Endothelial cell of umbilical vein (primary cell): ENCODE measurements around the gene VANGL1. TPM values are rescaled to one million over a fixed set of nuclear protein-coding genes. Genes with fewer than 3 reads are reported as not detected.

Source experiments
- BruUV-seq: library from RNA; stranded (reverse); fragments of 400-500 nt; replicated peaks from 2 replicates; lab custom pipeline; 2021; lab: Mats Ljungman, UMichigan
- CTCF ChIA-PET: fragments of 300-600, 350-600 bp; sonication (Branson Sonifier 250); formaldehyde crosslinking; loops from one replicate; lab custom pipeline; 2021; ENCODE audit warnings: antibody characterized with exemption, inconsistent platforms; lab: Charles Lee
- POLR2A ChIA-PET: fragments of 300-600, 350-600 bp; sonication (Branson Sonifier 250); formaldehyde crosslinking; loops from one replicate; lab custom pipeline; 2021; ENCODE audit warnings: antibody characterized with exemption, inconsistent platforms; lab: Charles Lee
- DNase-seq: peaks from one replicate; pipeline ENCODE4 v3.0.0-alpha.2; 2011; ENCODE audit warnings: low read depth, low spot score
- FAIRE-seq: peaks from 2 replicates; lab custom pipeline; 2011; peaks lifted over from hg19 to GRCh38; lab: Jason Lieb, UNC
- H2AFZ ChIP-seq: 2 replicates; pipeline ENCODE4 v1.6.0; 2012; ENCODE audit warnings: low read depth, low read length, control low read depth, inconsistent platforms
- H3K27ac ChIP-seq: 2 replicates; pipeline ENCODE4 v1.5.1; 2011; ENCODE audit warnings: low read depth, mild to moderate bottlenecking, control low read depth, low read length, moderate library complexity; ENCODE audit not compliant: insufficient read depth
- H3K27me3 ChIP-seq, 2 experiments: 2 replicates each; pipeline versions ENCODE4 v1.6.0 to v1.6.1; 2011; ENCODE audit warnings: low read length in 2 of 2, mixed read lengths in 1 of 2; ENCODE audit not compliant: control insufficient read depth in 2 of 2, insufficient read depth in 2 of 2
- H3K36me3 ChIP-seq, 2 experiments: 2 replicates in 1 of 2; 3 replicates in 1 of 2; pipeline ENCODE4 v1.5.1; 2011; ENCODE audit warnings: low read length in 2 of 2, mild to moderate bottlenecking in 1 of 2, moderate library complexity in 1 of 2; ENCODE audit not compliant: control insufficient read depth in 2 of 2, insufficient read depth in 2 of 2; ENCODE audit errors: extremely low read depth in 1 of 2
- H3K4me1 ChIP-seq: 3 replicates; pipeline ENCODE4 v1.5.1; 2011; ENCODE audit warnings: mild to moderate bottlenecking, low read length; ENCODE audit not compliant: control insufficient read depth, insufficient read depth; ENCODE audit errors: extremely low read depth
- H3K4me2 ChIP-seq: 2 replicates; pipeline ENCODE4 v1.6.1; 2011; ENCODE audit warnings: low read length, control low read depth, mixed read lengths; ENCODE audit not compliant: insufficient read depth
- H3K4me3 ChIP-seq, 3 experiments: fragments of 200-600 bp in 1 of 3; sonication (generic), shearing (Covaris generic) in 1 of 3; replicated peaks in 1 of 3; 2 replicates each; pipeline ENCODE4 v1.5.1; 2011 to 2016; ENCODE audit warnings: control low read depth in 3 of 3, low read length in 3 of 3, mild to moderate bottlenecking in 2 of 3, inconsistent platforms in 1 of 3, low read depth in 1 of 3, moderate library complexity in 1 of 3; ENCODE audit not compliant: insufficient read depth in 1 of 3
- H3K79me2 ChIP-seq: 2 replicates; pipeline ENCODE4 v1.6.0; 2012; ENCODE audit warnings: low read length, inconsistent platforms; ENCODE audit not compliant: control insufficient read depth, insufficient read depth
- H3K9ac ChIP-seq: replicated peaks from 2 replicates; pipeline ENCODE3; 2011; ENCODE audit warnings: low read length, control low read depth; ENCODE audit not compliant: insufficient read depth; ENCODE audit errors: extremely low read depth
- H3K9me1 ChIP-seq: replicated peaks from 3 replicates; pipeline ENCODE4 v1.6.0; 2011; ENCODE audit warnings: mild to moderate bottlenecking, low read length; ENCODE audit not compliant: control insufficient read depth, insufficient read depth; ENCODE audit errors: extremely low read depth
- H3K9me3 ChIP-seq: replicated peaks from 2 replicates; pipeline ENCODE4 v1.5.1; 2012; ENCODE audit warnings: low read length, inconsistent platforms; ENCODE audit not compliant: control insufficient read depth, insufficient read depth
- H4K20me1 ChIP-seq: replicated peaks from 2 replicates; pipeline ENCODE3; 2011; ENCODE audit warnings: mild to moderate bottlenecking, low read length; ENCODE audit not compliant: control insufficient read depth, insufficient read depth; ENCODE audit errors: extremely low read depth
- CTCF ChIP-seq, 2 donors: IDR thresholded peaks; 1 replicate in 1 of 2; 2 replicates in 1 of 2; pipeline ENCODE4 v1.5.1; 2011; ENCODE audit warnings: low read length in 2 of 2, mild to moderate bottlenecking in 2 of 2, moderate library complexity in 2 of 2, control low read depth in 1 of 2, inconsistent platforms in 1 of 2, low read depth in 1 of 2; ENCODE audit not compliant: insufficient read depth in 1 of 2; ENCODE audit errors: extremely low read depth in 1 of 2
- EZH2 ChIP-seq: IDR thresholded peaks from 2 replicates; pipeline ENCODE4 v1.6.1; 2012; ENCODE audit warnings: borderline replicate concordance, low read depth, mild to moderate bottlenecking, moderate library complexity, low read length, inconsistent platforms; ENCODE audit not compliant: severe bottlenecking
- JUN ChIP-seq: IDR thresholded peaks from 2 replicates; pipeline ENCODE4 v1.6.1; 2011; ENCODE audit warnings: borderline replicate concordance, low read depth; ENCODE audit not compliant: insufficient read length, insufficient read depth
- MAX ChIP-seq: IDR thresholded peaks from 2 replicates; pipeline ENCODE4 v1.6.1; 2011; ENCODE audit not compliant: insufficient read depth, insufficient read length
- MYC ChIP-seq: IDR thresholded peaks from one replicate; pipeline ENCODE4 v1.6.1; 2011; ENCODE audit warnings: mild to moderate bottlenecking, low read depth, low read length
- POLR2A ChIP-seq: IDR thresholded peaks from 2 replicates; pipeline ENCODE4 v1.6.1; 2012; ENCODE audit warnings: low read depth, mild to moderate bottlenecking, control low read depth, low read length
- dilution Hi-C: fragments of 300-500 bp; cut with MboI; formaldehyde crosslinking; loops from one replicate; pipeline ENCODE4 v1.15.0; 2019; ENCODE audit warnings: low sequenced_read_pairs; ENCODE audit not compliant: extremely low pct_ligation_motif_present
- intact Hi-C: fragments of 100-400 bp; cut with micrococcal nuclease; formaldehyde crosslinking; loops from one replicate; pipeline ENCODE4 v1.10.0; 2022
- polyA plus RNA-seq, 4 experiments: library from polyadenylated mRNA; depleted of rRNA in 3 of 4; stranded (reverse) in 3 of 4; unstranded in 1 of 4; fragments of >200 nt; gene quantifications; 2 replicates each; pipeline versions ENCODE4 v1.2.1 to v1.2.3, GENCODE V29; 2011 to 2012; ENCODE audit warnings: missing spikeins in 1 of 4
- total RNA-seq: library from RNA; stranded (reverse); gene quantifications from 2 replicates; pipeline ENCODE4 v1.2.3, GENCODE V29; 2021

The VANGL1 gene
- total and polyA plus RNA-seq, 2 donors (not counting 3 experiments of a cell fraction or from before 2014, with no cell fraction given) = 15.0 to 24.8 TPM

GRCh38 chr1:115658646-115659045, 16.9 kb downstream of the VANGL1 start:
- Histone ChIP-seq H3K4me3 (no peak overlapping the region), H3K27me3 (no peaks in the 10 kb centered on the region), H3K4me2 (no peak overlapping the region), H3K4me1 (peaks cover 15% of the 10 kb centered on the region), H4K20me1 (no peaks in the 10 kb centered on the region), H3K9me1 (no peaks in the 10 kb centered on the region), H3K27ac (no peak overlapping the region), H3K9ac (no peak overlapping the region), H3K36me3 (peaks cover 5 to 7% of the 10 kb centered on the region in 2 experiments), H2AFZ (no peak overlapping the region), H3K9me3 (no peaks in the 10 kb centered on the region), H3K79me2 (peaks cover 29% of the 10 kb centered on the region)
- BruUV-seq = no TSS peak
- CTCF ChIA-PET = interaction anchor here (1.0 to 2.1 kb wide), 2 partner anchors 10 to 48 kb away, joined by 3 to 9 read pairs; no protein-coding TSS in a partner anchor
- FAIRE-seq (no peak), DNase-seq (no peak)
- dilution Hi-C loops (no loop called here), intact Hi-C loops (no loop called here)
- TF ChIP-seq EZH2 (no peak), MYC (no peak), JUN (no peak)
- POLR2A ChIA-PET = no interaction called here

- FAIRE-seq = no peak
- no peak for TF ChIP-seq CTCF (IDR thresholded peaks at IDR 0.05; ENCODE audit: extremely low read depth in 1 of 2, insufficient read depth in 1 of 2, low read depth in 1 of 2, low read length in 2 of 2)
- no peak for TF ChIP-seq MAX
- no peak for TF ChIP-seq POLR2A
- no peak for TF ChIP-seq EZH2
- Histone ChIP-seq H3K4me2 (no peak overlapping the region), H3K36me3 (peaks cover 7 to 13% of the 10 kb centered on the region in 2 experiments), H3K9me3 (no peaks in the 10 kb centered on the region), H3K9ac (no peak overlapping the region), H3K79me2 (peaks cover 29% of the 10 kb centered on the region), H3K4me3 (no peak overlapping the region), H2AFZ (no peak overlapping the region), H3K4me1 (peaks cover 7% of the 10 kb centered on the region), H4K20me1 (peaks cover 2% of the 10 kb centered on the region), H3K27ac (no peak overlapping the region), H3K9me1 (no peaks in the 10 kb centered on the region), H3K27me3 (no peaks in the 10 kb centered on the region)
- no TSS peak for BruUV-seq
- dilution Hi-C loops = no loop called here
- no peak for DNase-seq
- CTCF ChIA-PET = interaction anchor here (0.6 to 2.1 kb wide), 4 partner anchors 9 to 52 kb away, joined by 3 to 9 read pairs (median 5); no protein-coding TSS in a partner anchor
- intact Hi-C loops = no loop called here
- POLR2A ChIA-PET = no interaction called here
Observed at GRCh38 chr1:115660151-115660550, 18.4 kb downstream of the VANGL1 start.
